IPS DF 6.9 (cell line): ENCODE data around the gene KRTAP4-12.
"Not testable (repeated sequence)": the region's sequence is repeated elsewhere in the genome, so short reads cannot be mapped to it uniquely, and the experiment has no call there.

Source experiments
- DNase-seq: peaks from one replicate; pipeline ENCODE4 v3.0.0-alpha.2; 2013; ENCODE audit warnings: low read depth, low spot score
- H3K27ac ChIP-seq: one replicate; pipeline ENCODE4 v1.5.1; 2013; ENCODE audit warnings: low read length, control low read depth
- H3K27me3 ChIP-seq: 2 replicates; pipeline ENCODE4 v1.6.1; 2013; ENCODE audit warnings: mild to moderate bottlenecking, low read length; ENCODE audit not compliant: control insufficient read depth, insufficient read depth
- H3K36me3 ChIP-seq: 2 replicates; pipeline ENCODE4 v1.6.1; 2013; ENCODE audit warnings: low read length; ENCODE audit not compliant: control insufficient read depth, insufficient read depth
- H3K4me1 ChIP-seq: 2 replicates; pipeline ENCODE4 v1.6.1; 2013; ENCODE audit warnings: low read length; ENCODE audit not compliant: control insufficient read depth, insufficient read depth
- H3K4me3 ChIP-seq: 2 replicates; pipeline ENCODE4 v1.5.1; 2013; ENCODE audit warnings: mild to moderate bottlenecking, low read length
- H3K9me3 ChIP-seq: 2 replicates; pipeline ENCODE4 v1.6.1; 2013; ENCODE audit warnings: low read length, inconsistent platforms; ENCODE audit not compliant: control insufficient read depth, insufficient read depth
- WGBS: extraction: QIAGEN DNeasy Blood & Tissue Kit; methylation state at CpG from one replicate; pipeline ENCODE4 v1.1.7; 2013; ENCODE audit warnings: mixed read lengths, missing lambda C conversion rate; ENCODE audit not compliant: insufficient read length, insufficient coverage; 5-methylcytosine and 5-hydroxymethylcytosine counted together

The KRTAP4-12 gene

GRCh38 chr17:41126412-41126811, 2.4 kb upstream of the KRTAP4-12 start:
- Histone ChIP-seq H3K27me3 (no peaks in the 10 kb centered on the region), H3K4me3 (no peak overlapping the region), H3K27ac (no peak overlapping the region), H3K9me3 (no peaks in the 10 kb centered on the region), H3K4me1 (no peaks in the 10 kb centered on the region), H3K36me3 (no peaks in the 10 kb centered on the region)
- no peak for DNase-seq
- WGBS: no CpG with 5 or more reads among the region's 3 CpGs

- no peak overlapping the region for H3K27ac ChIP-seq
- no peaks in the 10 kb centered on the region for H3K27me3 ChIP-seq
- H3K4me3 ChIP-seq: no peak overlapping the region
- H3K4me1 ChIP-seq: no peaks in the 10 kb centered on the region
- WGBS: no CpG with 5 or more reads among the region's 2 CpGs
- H3K9me3 ChIP-seq: no peaks in the 10 kb centered on the region
- DNase-seq: no peak
- no peaks in the 10 kb centered on the region for H3K36me3 ChIP-seq
Observed at GRCh38 chr17:41125064-41125463, 1.1 kb upstream of the KRTAP4-12 start.

GRCh38 chr17:41123292-41123990, 541 bp downstream of the KRTAP4-12 start:
- not testable (repeated sequence) for H3K4me3 ChIP-seq, H3K9me3 ChIP-seq, H3K27ac ChIP-seq, DNase-seq, H3K27me3 ChIP-seq, H3K36me3 ChIP-seq, H3K4me1 ChIP-seq
- WGBS: no CpG with 5 or more reads among the region's 12 CpGs

- H3K4me3 ChIP-seq: no peak overlapping the region
- DNase-seq: no peak
- WGBS: no CpG with 5 or more reads among the region's 2 CpGs
- no peaks in the 10 kb centered on the region for H3K27me3 ChIP-seq
- no peaks in the 10 kb centered on the region for H3K36me3 ChIP-seq
- no peaks in the 10 kb centered on the region for H3K9me3 ChIP-seq
- H3K4me1 ChIP-seq: no peaks in the 10 kb centered on the region
- H3K27ac ChIP-seq: no peak overlapping the region
Observed at GRCh38 chr17:41121742-41122141, 2.2 kb downstream of the KRTAP4-12 start.

- not testable (repeated sequence) for H3K9me3 ChIP-seq, H3K27me3 ChIP-seq, H3K4me1 ChIP-seq, H3K36me3 ChIP-seq, H3K27ac ChIP-seq, DNase-seq, H3K4me3 ChIP-seq
- WGBS: no CpG with 5 or more reads among the region's 11 CpGs
Observed at GRCh38 chr17:41119696-41120690, 4.0 kb downstream of the KRTAP4-12 start.

GRCh38 chr17:41118721-41119120, 5.3 kb downstream of the KRTAP4-12 start:
- no peak for DNase-seq
- Histone ChIP-seq H3K27me3 (no peaks in the 10 kb centered on the region), H3K27ac (no peak overlapping the region), H3K4me3 (no peak overlapping the region), H3K36me3 (no peaks in the 10 kb centered on the region), H3K9me3 (peaks cover 1% of the 10 kb centered on the region; the same call in 1 of the 2 replicates), H3K4me1 (no peaks in the 10 kb centered on the region)
- WGBS: no CpG with 5 or more reads among the region's 4 CpGs

- not testable (repeated sequence) for H3K9me3 ChIP-seq, H3K27me3 ChIP-seq, DNase-seq, H3K27ac ChIP-seq, H3K4me1 ChIP-seq, H3K4me3 ChIP-seq, H3K36me3 ChIP-seq
- no CpG with 5 or more reads among the region's 10 CpGs for WGBS
Observed at GRCh38 chr17:41117846-41118386, 6.1 kb downstream of the KRTAP4-12 start, which contains the start of gene KRTAP4-11. Gene KRTAP4-11 (minus strand): TSS chr17:41118373. CDS start chr17:41118315, 58 bp downstream.

GRCh38 chr17:41116297-41116696, 7.7 kb downstream of the KRTAP4-12 start:
- Histone ChIP-seq H3K9me3 (peaks cover 1% of the 10 kb centered on the region; the same call in 1 of the 2 replicates), H3K27ac (no peak overlapping the region), H3K4me1 (no peaks in the 10 kb centered on the region), H3K4me3 (no peak overlapping the region), H3K27me3 (no peaks in the 10 kb centered on the region), H3K36me3 (no peaks in the 10 kb centered on the region)
- DNase-seq: no peak
- WGBS: no CpG with 5 or more reads among the region's 5 CpGs

- no peak for DNase-seq
- no peak overlapping the region for H3K27ac ChIP-seq
- WGBS: no CpG with 5 or more reads among the region's 2 CpGs
- H3K9me3 ChIP-seq: peaks cover 1% of the 10 kb centered on the region; the same call in 1 of the 2 replicates
- no peak overlapping the region for H3K4me3 ChIP-seq
- no peaks in the 10 kb centered on the region for H3K27me3 ChIP-seq
- no peaks in the 10 kb centered on the region; the same call in 1 of the 2 replicates for H3K4me1 ChIP-seq
- no peaks in the 10 kb centered on the region for H3K36me3 ChIP-seq
Observed at GRCh38 chr17:41111151-41111885, 12.7 kb downstream of the KRTAP4-12 start.
